ENCODE measurements around the gene SASS6.

GRCh38 chr1:100074604-100075395, 57.9 kb downstream of the SASS6 start:
- TF ChIP-seq CTCF (IDR thresholded peaks at IDR 0.05) (no peak), ZFX (IDR thresholded peaks at IDR 0.05; ENCODE audit: borderline replicate concordance) (no peak)

Measured in 22Rv1 (cell line).